Measurements from ENCODE around the gene DRAM1. TPM values are rescaled to one million over a fixed set of nuclear protein-coding genes. Genes with fewer than 3 reads are reported as not detected.

Gene DRAM1
- polyA plus RNA-seq, 2 of the 4 experiments (the other 2 are of a cell fraction), result 28.0 to 39.1 TPM

DNA sequence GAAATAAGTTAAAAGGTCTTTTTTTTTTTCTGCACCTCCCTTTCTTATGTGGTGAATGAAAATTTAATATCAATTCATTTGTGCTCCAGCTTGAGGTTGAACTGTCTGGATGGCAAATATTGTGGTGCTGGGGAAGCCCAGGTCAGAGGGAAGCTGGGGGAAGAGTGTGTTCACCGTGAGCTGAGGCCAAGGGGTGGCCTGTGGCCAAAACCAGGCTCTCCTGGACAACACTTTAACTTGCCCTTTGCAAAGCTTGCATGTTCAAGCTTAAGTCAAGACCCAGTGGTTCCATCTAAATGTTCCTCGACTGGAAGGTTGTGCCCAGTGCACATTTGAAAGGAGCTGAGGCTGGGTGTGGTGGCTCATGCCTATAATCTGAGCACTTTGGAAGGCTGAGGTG, 28.8 kb downstream of the DRAM1 start:
- no peak for TF ChIP-seq ZC3H11A (IDR thresholded peaks at IDR 0.05)
- TF ChIP-seq, protein P1, sequence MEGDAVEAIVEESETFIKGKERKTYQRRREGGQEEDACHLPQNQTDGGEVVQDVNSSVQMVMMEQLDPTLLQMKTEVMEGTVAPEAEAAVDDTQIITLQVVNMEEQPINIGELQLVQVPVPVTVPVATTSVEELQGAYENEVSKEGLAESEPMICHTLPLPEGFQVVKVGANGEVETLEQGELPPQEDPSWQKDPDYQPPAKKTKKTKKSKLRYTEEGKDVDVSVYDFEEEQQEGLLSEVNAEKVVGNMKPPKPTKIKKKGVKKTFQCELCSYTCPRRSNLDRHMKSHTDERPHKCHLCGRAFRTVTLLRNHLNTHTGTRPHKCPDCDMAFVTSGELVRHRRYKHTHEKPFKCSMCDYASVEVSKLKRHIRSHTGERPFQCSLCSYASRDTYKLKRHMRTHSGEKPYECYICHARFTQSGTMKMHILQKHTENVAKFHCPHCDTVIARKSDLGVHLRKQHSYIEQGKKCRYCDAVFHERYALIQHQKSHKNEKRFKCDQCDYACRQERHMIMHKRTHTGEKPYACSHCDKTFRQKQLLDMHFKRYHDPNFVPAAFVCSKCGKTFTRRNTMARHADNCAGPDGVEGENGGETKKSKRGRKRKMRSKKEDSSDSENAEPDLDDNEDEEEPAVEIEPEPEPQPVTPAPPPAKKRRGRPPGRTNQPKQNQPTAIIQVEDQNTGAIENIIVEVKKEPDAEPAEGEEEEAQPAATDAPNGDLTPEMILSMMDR (IDR thresholded peaks at IDR 0.05), result no peak
- no peak for TF ChIP-seq FOSL2 (IDR thresholded peaks at IDR 0.05)
- no peak for TF ChIP-seq FOSL2 (CRISPR knock-in tag; IDR thresholded peaks at IDR 0.05)
- TF ChIP-seq SREBF2 (IDR thresholded peaks at IDR 0.05), result no peak
- no peak for TF ChIP-seq KDM1A (IDR thresholded peaks at IDR 0.05; ENCODE audit: low read depth)
- no peak for TF ChIP-seq HOXA7 (CRISPR knock-in tag; IDR thresholded peaks at IDR 0.05)
- TF ChIP-seq, protein P2, sequence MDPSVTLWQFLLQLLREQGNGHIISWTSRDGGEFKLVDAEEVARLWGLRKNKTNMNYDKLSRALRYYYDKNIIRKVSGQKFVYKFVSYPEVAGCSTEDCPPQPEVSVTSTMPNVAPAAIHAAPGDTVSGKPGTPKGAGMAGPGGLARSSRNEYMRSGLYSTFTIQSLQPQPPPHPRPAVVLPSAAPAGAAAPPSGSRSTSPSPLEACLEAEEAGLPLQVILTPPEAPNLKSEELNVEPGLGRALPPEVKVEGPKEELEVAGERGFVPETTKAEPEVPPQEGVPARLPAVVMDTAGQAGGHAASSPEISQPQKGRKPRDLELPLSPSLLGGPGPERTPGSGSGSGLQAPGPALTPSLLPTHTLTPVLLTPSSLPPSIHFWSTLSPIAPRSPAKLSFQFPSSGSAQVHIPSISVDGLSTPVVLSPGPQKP (IDR thresholded peaks at IDR 0.05; ENCODE audit: low read depth, low read length), result no peak
- TF ChIP-seq KDM5A (IDR thresholded peaks at IDR 0.05), result no peak
- no peak for TF ChIP-seq POLR2A (IDR thresholded peaks at IDR 0.05; ENCODE audit: low read length)
- TF ChIP-seq, protein P3, sequence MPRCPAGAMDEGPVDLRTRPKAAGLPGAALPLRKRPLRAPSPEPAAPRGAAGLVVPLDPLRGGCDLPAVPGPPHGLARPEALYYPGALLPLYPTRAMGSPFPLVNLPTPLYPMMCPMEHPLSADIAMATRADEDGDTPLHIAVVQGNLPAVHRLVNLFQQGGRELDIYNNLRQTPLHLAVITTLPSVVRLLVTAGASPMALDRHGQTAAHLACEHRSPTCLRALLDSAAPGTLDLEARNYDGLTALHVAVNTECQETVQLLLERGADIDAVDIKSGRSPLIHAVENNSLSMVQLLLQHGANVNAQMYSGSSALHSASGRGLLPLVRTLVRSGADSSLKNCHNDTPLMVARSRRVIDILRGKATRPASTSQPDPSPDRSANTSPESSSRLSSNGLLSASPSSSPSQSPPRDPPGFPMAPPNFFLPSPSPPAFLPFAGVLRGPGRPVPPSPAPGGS (IDR thresholded peaks at IDR 0.05), result no peak
- no peak for TF ChIP-seq HOXB5 (CRISPR knock-in tag; IDR thresholded peaks at IDR 0.05)
- TF ChIP-seq, protein P4, sequence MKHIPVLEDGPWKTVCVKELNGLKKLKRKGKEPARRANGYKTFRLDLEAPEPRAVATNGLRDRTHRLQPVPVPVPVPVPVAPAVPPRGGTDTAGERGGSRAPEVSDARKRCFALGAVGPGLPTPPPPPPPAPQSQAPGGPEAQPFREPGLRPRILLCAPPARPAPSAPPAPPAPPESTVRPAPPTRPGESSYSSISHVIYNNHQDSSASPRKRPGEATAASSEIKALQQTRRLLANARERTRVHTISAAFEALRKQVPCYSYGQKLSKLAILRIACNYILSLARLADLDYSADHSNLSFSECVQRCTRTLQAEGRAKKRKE (CRISPR knock-in tag; IDR thresholded peaks at IDR 0.05; ENCODE audit: low read depth), result no peak
- TF ChIP-seq, protein P5, sequence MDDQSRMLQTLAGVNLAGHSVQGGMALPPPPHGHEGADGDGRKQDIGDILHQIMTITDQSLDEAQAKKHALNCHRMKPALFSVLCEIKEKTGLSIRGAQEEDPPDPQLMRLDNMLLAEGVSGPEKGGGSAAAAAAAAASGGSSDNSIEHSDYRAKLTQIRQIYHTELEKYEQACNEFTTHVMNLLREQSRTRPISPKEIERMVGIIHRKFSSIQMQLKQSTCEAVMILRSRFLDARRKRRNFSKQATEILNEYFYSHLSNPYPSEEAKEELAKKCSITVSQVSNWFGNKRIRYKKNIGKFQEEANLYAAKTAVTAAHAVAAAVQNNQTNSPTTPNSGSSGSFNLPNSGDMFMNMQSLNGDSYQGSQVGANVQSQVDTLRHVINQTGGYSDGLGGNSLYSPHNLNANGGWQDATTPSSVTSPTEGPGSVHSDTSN (IDR thresholded peaks at IDR 0.05), result no peak
- TF ChIP-seq RFX5 (IDR thresholded peaks at IDR 0.05), result no peak
- no peak for TF ChIP-seq ZNF302 (CRISPR knock-in tag; IDR thresholded peaks at IDR 0.05)
- no peak for TF ChIP-seq ESRRA (IDR thresholded peaks at IDR 0.05; ENCODE audit: borderline replicate concordance, low read length)
- no peak for TF ChIP-seq FOSB (CRISPR knock-in tag; IDR thresholded peaks at IDR 0.05)
- no peak for TF ChIP-seq NFE2L2 (conservative IDR thresholded peaks at IDR 0.05; ENCODE audit: low read length)
- Histone ChIP-seq H3K4me1 (peaks cover 14% of the 10 kb centered on the region; the same call in 2 of the 3 replicates), H3K27ac (no peak overlapping the region), H3K4me2 (no peak overlapping the region), H3K4me3 (no peak overlapping the region), H3K9me3 (no peaks in the 10 kb centered on the region)
- DNase-seq (ENCODE audit: low read depth in 1 of 2, low spot score in 1 of 2), result no peak
- ChIA-PET POLR2A (interaction anchor here (1.1 kb wide), 1 partner anchor 29 kb away, joined by 3 read pairs; the partner anchor contains the start of gene DRAM1), CTCF (interaction anchor here (0.6 kb wide), 1 partner anchor 886 kb away, joined by 3 read pairs; no protein-coding TSS in a partner anchor)
- 75% methylated on average over 2 of the region's 2 CpGs for WGBS (ENCODE audit: missing lambda C conversion rate)
- no peak for ATAC-seq
- no peak for FAIRE-seq

DNA sequence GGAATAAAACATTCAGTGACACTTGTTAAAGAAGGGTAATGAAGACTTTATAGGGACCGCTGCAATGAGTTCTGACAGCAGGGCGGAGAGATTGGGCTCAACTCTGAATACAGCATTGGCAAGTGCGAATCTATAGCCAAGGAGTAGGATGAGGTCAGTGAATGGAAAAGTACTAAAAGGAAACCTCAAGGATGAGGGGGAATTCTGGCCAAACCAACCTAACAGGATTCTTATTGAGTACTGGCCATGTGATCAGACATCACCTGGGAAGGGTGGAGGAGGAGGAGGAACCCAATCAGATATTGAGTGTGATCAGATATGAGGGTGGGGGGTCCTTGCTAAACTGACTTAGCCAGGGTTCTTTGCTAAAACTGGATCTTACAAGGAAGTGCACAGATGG, 31.0 kb downstream of the DRAM1 start:
- CTCF ChIA-PET, result no interaction called here
- TF ChIP-seq HDAC2 (IDR thresholded peaks at IDR 0.05) (no peak), ZC3H11A (IDR thresholded peaks at IDR 0.05) (no peak), MAZ (IDR thresholded peaks at IDR 0.05; ENCODE audit: borderline replicate concordance, low read depth, low read length) (no peak), FOXS1 (CRISPR knock-in tag; IDR thresholded peaks at IDR 0.05) (no peak), POLR2A (IDR thresholded peaks at IDR 0.05; ENCODE audit: low read length) (no peak)
- TF ChIP-seq, protein P6, sequence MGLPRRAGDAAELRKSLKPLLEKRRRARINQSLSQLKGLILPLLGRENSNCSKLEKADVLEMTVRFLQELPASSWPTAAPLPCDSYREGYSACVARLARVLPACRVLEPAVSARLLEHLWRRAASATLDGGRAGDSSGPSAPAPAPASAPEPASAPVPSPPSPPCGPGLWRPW (IDR thresholded peaks at IDR 0.05), result no peak
- no peak for ATAC-seq
- Histone ChIP-seq H3K27ac (no peak overlapping the region), H3K4me2 (no peak overlapping the region), H3K4me1 (peaks cover 14% of the 10 kb centered on the region; the same call in 2 of the 3 replicates), H3K4me3 (no peak overlapping the region), H3K9me3 (no peaks in the 10 kb centered on the region)
- FAIRE-seq, result no peak
- DNase-seq (ENCODE audit: low read depth in 1 of 2, low spot score in 1 of 2), result no peak
- 95% methylated on average over 3 of the region's 3 CpGs for WGBS (ENCODE audit: missing lambda C conversion rate)
- POLR2A ChIA-PET, result no interaction called here

Data from A549 (cell line).